Upper lobe of left lung (tissue), 6 donors: Measurements from ENCODE around the gene ITM2C. TPM values are rescaled to one million over a fixed set of nuclear protein-coding genes. Genes with fewer than 3 reads are reported as not detected.

Experiments used
- ATAC-seq, 2 donors: fragments of 200-7000 bp; cut with Tn5 transposase; one replicate each; pipeline ENCODE4 v1.9.1; 2022; ENCODE audit warnings: mild to moderate bottlenecking in 2 of 2, moderate library complexity in 2 of 2; ENCODE audit not compliant: low FRiP score in 2 of 2
- DNase-seq, 2 donors: peaks; one replicate each; pipeline ENCODE4 v3.0.0-alpha.2; 2019 to 2020
- H3K27ac ChIP-seq, 4 donors: fragments of 200-600 bp; sonication (generic); one replicate each; pipeline ENCODE4 v1.5.1; 2016 to 2019
- H3K27me3 ChIP-seq, 4 donors: fragments of 200-600 bp; sonication (generic); one replicate each; pipeline ENCODE4 v1.5.1; 2017 to 2019
- H3K36me3 ChIP-seq, 4 donors: fragments of 200-600 bp; sonication (generic); one replicate each; pipeline ENCODE4 v1.5.1; 2016 to 2019
- H3K4me1 ChIP-seq, 4 donors: fragments of 200-600 bp; sonication (generic); one replicate each; pipeline ENCODE4 v1.5.1; 2018 to 2019
- H3K4me3 ChIP-seq, 4 donors: fragments of 200-600 bp; sonication (generic); one replicate each; pipeline ENCODE4 v1.5.1; 2017 to 2019; ENCODE audit warnings: mild to moderate bottlenecking in 2 of 4, moderate library complexity in 1 of 4
- H3K9me3 ChIP-seq, 4 donors: fragments of 200-600 bp; sonication (generic); one replicate each; pipeline ENCODE4 v1.5.1; 2018 to 2019
- EP300 ChIP-seq, 4 donors: sonication (generic); formaldehyde crosslinking; IDR thresholded peaks; one replicate each; pipeline ENCODE4 v1.5.1; 2017; ENCODE audit warnings: antibody characterized with exemption in 4 of 4, control low read depth in 2 of 4
- POLR2A ChIP-seq, 4 donors: fragments of 450-650 bp; IDR thresholded peaks; one replicate each; pipeline ENCODE4 v1.5.1; 2016 to 2017; ENCODE audit warnings: antibody characterized with exemption in 4 of 4, mild to moderate bottlenecking in 2 of 4
- POLR2AphosphoS5 ChIP-seq, 2 donors: sonication (generic); formaldehyde crosslinking; IDR thresholded peaks; one replicate each; pipeline ENCODE4 v1.5.1; 2017; ENCODE audit warnings: antibody characterized with exemption in 2 of 2
- WGBS, 2 donors: methylation state at CpG; one replicate each; pipeline ENCODE4 v1.1.5; 2017 to 2018; 5-methylcytosine and 5-hydroxymethylcytosine counted together
- total RNA-seq, 6 donors: library from RNA; depleted of rRNA in 4 of 6; stranded (reverse); fragments of >200 nt in 4 of 6; gene quantifications; one replicate each; pipeline versions ENCODE4 v1.1.0 to v1.2.1, GENCODE V29; 2016 to 2021
- TF ChIP-seq, protein P1 (sequence below), 6 experiments: fragments of 450-650 bp in 4 of 6; fragments of 200-600 bp in 2 of 6; sonication (generic) in 2 of 6; IDR thresholded peaks; one replicate each; pipeline ENCODE4 v1.5.1; 2016 to 2019; ENCODE audit warnings: antibody characterized with exemption in 6 of 6
- donor health status: DM: no; HTN: no; CAD: no; lungs with moderate emphysema.
- donor health status: DM: no; HTN: yes; CAD: no; lungs with severe emphysema.

Gene ITM2C
- total RNA-seq, 6 donors from 2014 or later = 19.9 to 40.4 (median 25.6) TPM

GRCh38 chr2:230825354-230825753, 39.4 kb upstream of the ITM2C start:
- H3K27ac ChIP-seq = no peak overlapping the region
- H3K4me3 ChIP-seq = no peak overlapping the region
- peaks cover 12 to 20% (median 13%) of the 10 kb centered on the region in 4 donors for H3K4me1 ChIP-seq
- WGBS, 2 donors = 40 to 63% methylated on average over 1 of the region's 1 CpG
- H3K36me3 ChIP-seq = peaks cover 0 to 6% (median 4%) of the 10 kb centered on the region in 4 donors
- no peak for DNase-seq
- peaks cover 0 to 13% (median 11%) of the 10 kb centered on the region in 4 donors for H3K27me3 ChIP-seq
- TF ChIP-seq, protein P1, sequence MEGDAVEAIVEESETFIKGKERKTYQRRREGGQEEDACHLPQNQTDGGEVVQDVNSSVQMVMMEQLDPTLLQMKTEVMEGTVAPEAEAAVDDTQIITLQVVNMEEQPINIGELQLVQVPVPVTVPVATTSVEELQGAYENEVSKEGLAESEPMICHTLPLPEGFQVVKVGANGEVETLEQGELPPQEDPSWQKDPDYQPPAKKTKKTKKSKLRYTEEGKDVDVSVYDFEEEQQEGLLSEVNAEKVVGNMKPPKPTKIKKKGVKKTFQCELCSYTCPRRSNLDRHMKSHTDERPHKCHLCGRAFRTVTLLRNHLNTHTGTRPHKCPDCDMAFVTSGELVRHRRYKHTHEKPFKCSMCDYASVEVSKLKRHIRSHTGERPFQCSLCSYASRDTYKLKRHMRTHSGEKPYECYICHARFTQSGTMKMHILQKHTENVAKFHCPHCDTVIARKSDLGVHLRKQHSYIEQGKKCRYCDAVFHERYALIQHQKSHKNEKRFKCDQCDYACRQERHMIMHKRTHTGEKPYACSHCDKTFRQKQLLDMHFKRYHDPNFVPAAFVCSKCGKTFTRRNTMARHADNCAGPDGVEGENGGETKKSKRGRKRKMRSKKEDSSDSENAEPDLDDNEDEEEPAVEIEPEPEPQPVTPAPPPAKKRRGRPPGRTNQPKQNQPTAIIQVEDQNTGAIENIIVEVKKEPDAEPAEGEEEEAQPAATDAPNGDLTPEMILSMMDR (IDR thresholded peaks at IDR 0.05) = no peak
- TF ChIP-seq EP300 (IDR thresholded peaks at IDR 0.05) (no peak), POLR2A (IDR thresholded peaks at IDR 0.05) (no peak), POLR2AphosphoS5 (IDR thresholded peaks at IDR 0.05) (no peak)
- H3K9me3 ChIP-seq = no peaks in the 10 kb centered on the region
- ATAC-seq = no peak

DNA sequence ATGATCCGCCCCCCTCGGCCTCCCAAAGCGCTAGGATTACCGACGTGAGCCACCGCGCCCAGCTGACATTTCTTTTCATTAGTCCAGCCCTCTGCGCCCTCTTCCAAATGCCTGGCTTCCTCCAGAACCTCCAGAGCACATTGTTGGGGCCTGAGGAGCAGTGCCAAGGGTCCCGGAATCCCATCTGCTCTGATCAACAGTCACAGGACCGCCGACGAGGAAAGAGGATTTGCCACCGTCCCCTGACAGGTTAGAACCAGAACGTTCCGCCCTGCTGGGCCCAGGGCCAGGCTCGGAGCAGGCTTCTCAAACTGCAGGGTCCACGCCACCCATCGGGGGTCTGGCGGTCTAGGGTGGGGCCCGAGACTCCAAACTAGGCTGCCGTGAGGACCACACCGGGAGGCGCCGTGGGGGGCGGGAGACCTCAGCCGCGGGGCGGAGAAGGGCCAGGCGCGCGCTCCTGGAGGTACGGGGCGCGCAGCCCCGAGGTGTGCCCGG, 36.9 kb upstream of the ITM2C start:
- Histone ChIP-seq H3K4me3 (peak overlapping the region in 3 of 4 donors; percentile 13 to 41 (median 41)), H3K27me3 (peaks cover 0 to 13% (median 11%) of the 10 kb centered on the region in 4 donors), H3K36me3 (no peaks in the 10 kb centered on the region), H3K4me1 (peaks cover 12 to 20% (median 13%) of the 10 kb centered on the region in 4 donors), H3K27ac (no peak overlapping the region), H3K9me3 (no peaks in the 10 kb centered on the region)
- WGBS, 2 donors = 50 to 58% methylated on average over 20 to 24 of the region's 36 CpGs
- ATAC-seq = peak in 1 of 2 donors; percentile 5
- TF ChIP-seq POLR2A (IDR thresholded peaks at IDR 0.05) (no peak), POLR2AphosphoS5 (IDR thresholded peaks at IDR 0.05) (no peak), EP300 (IDR thresholded peaks at IDR 0.05) (no peak)
- TF ChIP-seq, protein P1 (IDR thresholded peaks at IDR 0.05) = no peak
- no peak for DNase-seq

DNA sequence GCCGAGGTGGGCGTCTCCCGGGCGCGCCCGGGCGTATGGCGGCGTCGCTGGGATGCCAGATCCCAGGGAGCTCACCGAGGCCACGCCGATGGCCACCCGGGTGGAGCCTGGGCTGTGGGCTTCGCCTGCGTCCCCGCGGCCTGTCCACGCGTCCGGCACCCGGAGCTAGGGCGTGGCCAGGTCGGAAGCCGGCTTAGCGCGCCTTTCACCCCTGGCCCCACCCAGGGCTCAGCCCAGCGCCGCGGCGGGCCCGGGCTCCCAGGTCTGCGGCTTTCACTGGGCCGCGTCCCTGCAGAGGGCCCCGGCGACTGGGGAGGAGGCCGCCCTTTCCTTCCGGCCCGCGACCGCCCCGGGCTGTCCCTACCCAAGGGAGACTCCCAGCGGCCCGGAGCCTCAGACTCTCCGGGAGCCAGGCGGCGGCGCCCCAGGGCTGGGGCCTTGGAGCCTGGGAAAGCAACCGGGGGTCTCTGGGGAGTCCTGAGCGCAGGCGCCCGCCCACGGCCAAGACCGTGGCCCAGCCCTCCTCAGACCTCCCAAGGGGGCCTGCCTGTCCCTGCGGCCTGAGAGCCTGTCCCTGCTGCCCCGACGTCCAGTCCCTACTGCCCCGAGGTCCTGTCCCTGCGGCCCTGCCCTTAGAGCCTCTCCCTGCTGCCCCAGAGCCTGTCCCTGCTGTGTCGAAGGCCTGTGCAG, 36.3 kb upstream of the ITM2C start:
- DNase-seq = peak in 1 of 2 donors; percentile 86
- WGBS, 2 donors = 79 to 81% methylated on average over 3 to 6 of the region's 61 CpGs
- H3K36me3 ChIP-seq = no peaks in the 10 kb centered on the region
- H3K4me1 ChIP-seq = peaks cover 12 to 20% (median 13%) of the 10 kb centered on the region in 4 donors
- peak overlapping the region in 3 of 4 donors; percentile 13 to 41 (median 41) for H3K4me3 ChIP-seq
- H3K27me3 ChIP-seq = peaks cover 0 to 13% (median 11%) of the 10 kb centered on the region in 4 donors
- TF ChIP-seq POLR2A (IDR thresholded peaks at IDR 0.05) (no peak), EP300 (IDR thresholded peaks at IDR 0.05) (no peak), POLR2AphosphoS5 (IDR thresholded peaks at IDR 0.05) (no peak)
- TF ChIP-seq, protein P1 (IDR thresholded peaks at IDR 0.05) = no peak
- H3K9me3 ChIP-seq = no peaks in the 10 kb centered on the region
- no peak overlapping the region for H3K27ac ChIP-seq
- ATAC-seq = peak; percentile 12 to 18

DNA sequence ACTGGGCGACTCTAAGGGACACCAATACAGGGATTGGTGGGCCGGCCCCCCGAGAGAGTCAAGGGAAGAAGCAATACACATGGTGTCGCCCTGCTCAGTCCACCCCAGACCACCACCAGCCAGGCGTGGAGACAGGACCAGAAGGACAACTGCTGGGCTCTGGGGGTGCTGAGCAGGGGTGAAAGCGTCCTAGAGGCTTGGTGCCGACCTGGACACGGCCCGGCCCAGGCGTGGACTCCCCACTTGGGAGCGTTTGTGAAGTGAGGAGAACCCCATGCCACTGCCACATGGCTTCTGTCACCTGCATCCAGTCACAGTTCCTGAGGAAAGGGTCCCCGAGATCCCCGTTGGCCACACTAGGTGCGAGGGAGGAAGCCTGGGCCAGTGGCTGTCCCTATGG, 35.4 kb upstream of the ITM2C start:
- H3K9me3 ChIP-seq = no peaks in the 10 kb centered on the region
- H3K4me1 ChIP-seq = peaks cover 10 to 17% (median 12%) of the 10 kb centered on the region in 4 donors
- no peak overlapping the region for H3K27ac ChIP-seq
- TF ChIP-seq POLR2AphosphoS5 (IDR thresholded peaks at IDR 0.05) = no peak
- TF ChIP-seq POLR2A (IDR thresholded peaks at IDR 0.05) = no peak
- TF ChIP-seq, protein P1 (IDR thresholded peaks at IDR 0.05) = no peak
- TF ChIP-seq EP300 (IDR thresholded peaks at IDR 0.05) = no peak
- ATAC-seq (no peak), DNase-seq (peak in 1 of 2 donors; percentile 54)
- H3K27me3 ChIP-seq = peaks cover 0 to 13% (median 11%) of the 10 kb centered on the region in 4 donors
- H3K36me3 ChIP-seq = no peaks in the 10 kb centered on the region
- H3K4me3 ChIP-seq = no peak overlapping the region
- 93 to 96% methylated on average over 5 to 14 of the region's 14 CpGs for WGBS, 2 donors
